ENCODE results near the gene RFT1.

RFT1 gene

GRCh38 chr3:53109190-53109589 lies 21.0 kb downstream of the RFT1 start:
- TF ChIP-seq, protein P1, sequence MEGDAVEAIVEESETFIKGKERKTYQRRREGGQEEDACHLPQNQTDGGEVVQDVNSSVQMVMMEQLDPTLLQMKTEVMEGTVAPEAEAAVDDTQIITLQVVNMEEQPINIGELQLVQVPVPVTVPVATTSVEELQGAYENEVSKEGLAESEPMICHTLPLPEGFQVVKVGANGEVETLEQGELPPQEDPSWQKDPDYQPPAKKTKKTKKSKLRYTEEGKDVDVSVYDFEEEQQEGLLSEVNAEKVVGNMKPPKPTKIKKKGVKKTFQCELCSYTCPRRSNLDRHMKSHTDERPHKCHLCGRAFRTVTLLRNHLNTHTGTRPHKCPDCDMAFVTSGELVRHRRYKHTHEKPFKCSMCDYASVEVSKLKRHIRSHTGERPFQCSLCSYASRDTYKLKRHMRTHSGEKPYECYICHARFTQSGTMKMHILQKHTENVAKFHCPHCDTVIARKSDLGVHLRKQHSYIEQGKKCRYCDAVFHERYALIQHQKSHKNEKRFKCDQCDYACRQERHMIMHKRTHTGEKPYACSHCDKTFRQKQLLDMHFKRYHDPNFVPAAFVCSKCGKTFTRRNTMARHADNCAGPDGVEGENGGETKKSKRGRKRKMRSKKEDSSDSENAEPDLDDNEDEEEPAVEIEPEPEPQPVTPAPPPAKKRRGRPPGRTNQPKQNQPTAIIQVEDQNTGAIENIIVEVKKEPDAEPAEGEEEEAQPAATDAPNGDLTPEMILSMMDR (IDR thresholded peaks at IDR 0.05) = no peak
- no peaks in the 10 kb centered on the region for H3K9me3 Mint-ChIP-seq
- peaks cover 2% of the 10 kb centered on the region for H3K27me3 Mint-ChIP-seq (ENCODE audit: low read depth, poor library complexity)
- peaks cover 53% of the 10 kb centered on the region for H3K36me3 Mint-ChIP-seq (ENCODE audit: low read depth)
- H3K27ac Mint-ChIP-seq = no peak overlapping the region
- H3K4me1 Mint-ChIP-seq = peaks cover 16% of the 10 kb centered on the region
- no peak for DNase-seq
- H3K4me3 Mint-ChIP-seq = no peak overlapping the region

DNA sequence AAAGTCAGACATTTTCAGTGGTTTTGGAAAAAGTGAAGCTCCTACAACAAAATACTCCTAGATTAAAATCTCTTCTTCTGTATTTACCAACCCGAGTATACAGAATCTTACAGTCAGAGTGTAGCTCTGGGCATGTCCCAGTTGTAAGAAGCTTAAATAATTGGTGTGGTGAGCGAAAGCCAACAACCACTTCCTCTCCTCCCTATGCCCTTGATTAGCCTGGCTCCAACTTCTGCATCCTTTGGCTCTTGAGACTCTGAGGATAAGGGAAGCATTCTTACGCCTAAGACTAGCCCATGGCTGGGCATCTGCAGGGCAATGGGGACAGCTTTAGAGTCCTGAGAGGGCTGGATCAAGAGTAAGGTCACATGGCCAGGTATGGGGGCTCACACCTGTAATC lies 25.5 kb downstream of the RFT1 start:
- H3K27ac Mint-ChIP-seq = peak overlapping the region; percentile 61
- peaks cover 2% of the 10 kb centered on the region for H3K27me3 Mint-ChIP-seq (ENCODE audit: low read depth, poor library complexity)
- H3K4me3 Mint-ChIP-seq = no peak overlapping the region
- peaks cover 57% of the 10 kb centered on the region for H3K36me3 Mint-ChIP-seq (ENCODE audit: low read depth)
- TF ChIP-seq, protein P1 (IDR thresholded peaks at IDR 0.05) = no peak
- no peak for DNase-seq
- no peaks in the 10 kb centered on the region for H3K9me3 Mint-ChIP-seq
- peaks cover 56% of the 10 kb centered on the region for H3K4me1 Mint-ChIP-seq

GRCh38 chr3:53103397-53104296 lies 26.6 kb downstream of the RFT1 start:
- peak overlapping the region; percentile 26 for H3K4me3 Mint-ChIP-seq
- peaks cover 54% of the 10 kb centered on the region for H3K36me3 Mint-ChIP-seq (ENCODE audit: low read depth)

DNA sequence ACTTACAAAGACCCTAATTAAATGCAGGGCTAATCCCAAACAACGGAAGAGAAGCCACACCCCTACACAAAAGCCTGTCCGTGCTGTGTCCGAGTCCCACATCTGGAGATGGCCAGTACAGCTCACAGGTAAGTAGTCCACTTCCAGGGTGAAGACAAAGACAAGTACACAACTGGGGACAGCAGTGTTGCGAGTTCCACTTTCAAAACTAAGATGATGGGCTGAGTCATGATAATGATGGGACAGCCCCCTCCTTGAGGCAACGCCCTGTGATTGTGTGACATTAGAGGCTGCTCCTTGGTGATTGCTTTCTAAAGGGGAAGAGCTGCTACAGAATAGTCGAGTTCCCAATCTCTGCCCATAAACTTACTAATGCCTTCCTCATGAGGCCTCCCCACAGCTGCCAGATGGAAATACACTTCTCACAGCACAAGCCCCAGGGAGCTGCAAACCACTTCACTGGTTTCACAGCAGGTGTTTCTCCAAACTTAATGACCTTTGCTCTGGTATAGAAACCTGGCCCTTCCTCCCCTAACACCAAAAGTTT lies 27.6 kb downstream of the RFT1 start:
- Mint-ChIP-seq H3K4me1 (peaks cover 57% of the 10 kb centered on the region), H3K4me3 (no peak overlapping the region), H3K36me3 (ENCODE audit: low read depth) (peaks cover 49% of the 10 kb centered on the region), H3K27me3 (ENCODE audit: low read depth, poor library complexity) (no peaks in the 10 kb centered on the region), H3K9me3 (no peaks in the 10 kb centered on the region), H3K27ac (peak overlapping the region; percentile 95)
- TF ChIP-seq, protein P1 (IDR thresholded peaks at IDR 0.05) = no peak
- DNase-seq = no peak

More at GRCh38 chr3:53103397-53104296, 26.6 kb downstream of the RFT1 start:
- H3K27me3 Mint-ChIP-seq (ENCODE audit: low read depth, poor library complexity) = no peaks in the 10 kb centered on the region
- TF ChIP-seq, protein P1 (IDR thresholded peaks at IDR 0.05) = no peak
- H3K4me1 Mint-ChIP-seq = peaks cover 57% of the 10 kb centered on the region
- H3K9me3 Mint-ChIP-seq = no peaks in the 10 kb centered on the region
- DNase-seq = no peak
- peak overlapping the region; percentile 95 for H3K27ac Mint-ChIP-seq

- DNase-seq = no peak
- peaks cover 46% of the 10 kb centered on the region for H3K36me3 Mint-ChIP-seq (ENCODE audit: low read depth)
- TF ChIP-seq, protein P1 (IDR thresholded peaks at IDR 0.05) = no peak
- no peaks in the 10 kb centered on the region for H3K27me3 Mint-ChIP-seq (ENCODE audit: low read depth, poor library complexity)
- H3K4me1 Mint-ChIP-seq = peaks cover 57% of the 10 kb centered on the region
- H3K9me3 Mint-ChIP-seq = no peaks in the 10 kb centered on the region
- peak overlapping the region; percentile 95 for H3K27ac Mint-ChIP-seq
- H3K4me3 Mint-ChIP-seq = no peak overlapping the region
These were observed 28.3 kb downstream of the RFT1 start for GRCh38 chr3:53101956-53102355.

All from nephron progenitor cell (in vitro differentiated cells).